H9 (cell line): ENCODE measurements around the gene PIAS2. TPM values are rescaled to one million over a fixed set of nuclear protein-coding genes. Genes with fewer than 3 reads are reported as not detected.

Experiments used
- DNase-seq: peaks from one replicate; pipeline ENCODE4 v3.0.0-alpha.2; 2017
- H2AFZ ChIP-seq: one replicate; pipeline ENCODE4 v1.6.1; 2013; ENCODE audit warnings: mild to moderate bottlenecking, low read length, control low read depth, moderate library complexity
- H2AK5ac ChIP-seq: 2 replicates; pipeline ENCODE4 v1.6.1; 2013; ENCODE audit warnings: low read length, control low read depth, mixed read lengths; ENCODE audit not compliant: insufficient read length
- H2BK120ac ChIP-seq: one replicate; pipeline ENCODE4 v1.6.1; 2013; ENCODE audit warnings: low read depth, mild to moderate bottlenecking, low read length, control low read depth, inconsistent platforms; ENCODE audit not compliant: poor library complexity, severe bottlenecking
- H2BK12ac ChIP-seq: 2 replicates; pipeline ENCODE4 v1.6.1; 2013; ENCODE audit warnings: low read length, control low read depth, mixed read lengths, low read depth; ENCODE audit not compliant: insufficient read length
- H2BK15ac ChIP-seq: 2 replicates; pipeline ENCODE4 v1.6.1; 2013; ENCODE audit warnings: low read depth, low read length, control low read depth
- H2BK20ac ChIP-seq: one replicate; pipeline ENCODE4 v1.6.1; 2013; ENCODE audit warnings: low read depth, mild to moderate bottlenecking, low read length, control low read depth, inconsistent platforms; ENCODE audit not compliant: poor library complexity, severe bottlenecking
- H2BK5ac ChIP-seq: 2 replicates; pipeline ENCODE4 v1.6.1; 2013; ENCODE audit warnings: low read length, control low read depth, mixed read lengths; ENCODE audit not compliant: insufficient read length
- H3K14ac ChIP-seq: 2 replicates; pipeline ENCODE4 v1.6.1; 2013; ENCODE audit warnings: low read length, control low read depth; ENCODE audit not compliant: insufficient read depth
- H3K18ac ChIP-seq: 2 replicates; pipeline ENCODE4 v1.6.1; 2013; ENCODE audit warnings: low read depth, mild to moderate bottlenecking, mixed read lengths, low read length, control low read depth; ENCODE audit not compliant: insufficient read length
- H3K23ac ChIP-seq: 2 replicates; pipeline ENCODE4 v1.6.1; 2013; ENCODE audit warnings: low read length, control low read depth, mixed read lengths, low read depth; ENCODE audit not compliant: insufficient read length
- H3K23me2 ChIP-seq: 2 replicates; pipeline ENCODE4 v1.6.1; 2013; ENCODE audit warnings: low read depth, mild to moderate bottlenecking, mixed read lengths, low read length, control low read depth; ENCODE audit not compliant: insufficient read length, poor library complexity, severe bottlenecking
- H3K27ac ChIP-seq: 2 replicates; pipeline ENCODE4 v1.5.1; 2013; ENCODE audit warnings: low read length, control low read depth, mixed read lengths, low read depth; ENCODE audit not compliant: insufficient read length
- H3K27me3 ChIP-seq: 2 replicates; pipeline ENCODE4 v1.6.1; 2013; ENCODE audit warnings: low read length, control low read depth, inconsistent platforms; ENCODE audit not compliant: insufficient read depth
- H3K4ac ChIP-seq: 2 replicates; pipeline ENCODE4 v1.6.1; 2013; ENCODE audit warnings: low read depth, mild to moderate bottlenecking, control low read depth, inconsistent platforms, low read length, moderate library complexity
- H3K4me1 ChIP-seq: 2 replicates; pipeline ENCODE4 v1.6.1; 2013; ENCODE audit warnings: low read length, control low read depth, inconsistent platforms; ENCODE audit not compliant: insufficient read depth
- H3K4me2 ChIP-seq: 2 replicates; pipeline ENCODE4 v1.6.1; 2013; ENCODE audit warnings: low read length, control low read depth, mixed read lengths; ENCODE audit not compliant: insufficient read length, insufficient read depth
- H3K56ac ChIP-seq: 2 replicates; pipeline ENCODE4 v1.6.1; 2013; ENCODE audit warnings: low read depth, mild to moderate bottlenecking, mixed read lengths, low read length, control low read depth; ENCODE audit not compliant: insufficient read length
- H3K79me1 ChIP-seq: 2 replicates; pipeline ENCODE4 v1.6.1; 2013; ENCODE audit warnings: low read depth, mild to moderate bottlenecking, moderate library complexity, low read length, control low read depth, inconsistent platforms; ENCODE audit not compliant: insufficient read depth, poor library complexity, severe bottlenecking
- H3K79me2 ChIP-seq: 2 replicates; pipeline ENCODE4 v1.6.1; 2013; ENCODE audit warnings: low read length, control low read depth, inconsistent platforms; ENCODE audit not compliant: insufficient read depth
- H3K9ac ChIP-seq: 2 replicates; pipeline ENCODE4 v1.6.1; 2013; ENCODE audit warnings: low read length, control low read depth, mixed read lengths; ENCODE audit not compliant: insufficient read length; ENCODE audit errors: extremely low read depth
- H3K9me3 ChIP-seq: one replicate; pipeline ENCODE4 v1.6.1; 2013; ENCODE audit warnings: low read depth, low read length, inconsistent platforms; ENCODE audit not compliant: control insufficient read depth
- H3T11ph ChIP-seq: one replicate; pipeline ENCODE4 v1.6.1; 2013; ENCODE audit warnings: mild to moderate bottlenecking, low read length, control low read depth, inconsistent platforms
- H4K20me1 ChIP-seq: one replicate; pipeline ENCODE4 v1.6.1; 2013; ENCODE audit not compliant: control insufficient read depth, insufficient read length, insufficient read depth
- H4K5ac ChIP-seq: 2 replicates; pipeline ENCODE4 v1.6.1; 2013; ENCODE audit warnings: low read depth, mild to moderate bottlenecking, mixed read lengths, low read length, control low read depth; ENCODE audit not compliant: insufficient read length
- H4K8ac ChIP-seq: replicated peaks from 2 replicates; pipeline ENCODE4 v1.6.1; 2013; ENCODE audit warnings: low read length, control low read depth, mixed read lengths, low read depth; ENCODE audit not compliant: insufficient read length
- H4K91ac ChIP-seq: 2 replicates; pipeline ENCODE4 v1.6.1; 2013; ENCODE audit warnings: low read depth, mild to moderate bottlenecking, moderate library complexity, mixed read lengths, low read length, control low read depth; ENCODE audit not compliant: insufficient read length
- H3K27ac Mint-ChIP-seq, 3 experiments: 2 replicates in 2 of 3; 3 replicates in 1 of 3; pipeline ENCODE4 v1.8.0; 2020 to 2021; ENCODE audit warnings: mixed read lengths in 3 of 3, mild to moderate bottlenecking in 1 of 3, moderate library complexity in 1 of 3
- H3K27me3 Mint-ChIP-seq: 2 replicates; pipeline ENCODE4 v1.8.0; 2021; ENCODE audit warnings: low read depth, mild to moderate bottlenecking, moderate library complexity, mixed read lengths
- H3K36me3 Mint-ChIP-seq, 3 experiments: 2 replicates in 2 of 3; 3 replicates in 1 of 3; pipeline ENCODE4 v1.8.0; 2020 to 2021; ENCODE audit warnings: low read depth in 3 of 3, mixed read lengths in 3 of 3; ENCODE audit not compliant: insufficient read depth in 1 of 3
- H3K4me1 Mint-ChIP-seq, 2 experiments: 2 replicates each; pipeline ENCODE4 v1.8.0; 2020; ENCODE audit warnings: mixed read lengths in 2 of 2
- H3K4me3 Mint-ChIP-seq, 2 experiments: 2 replicates in 1 of 2; 3 replicates in 1 of 2; pipeline ENCODE4 v1.8.0; 2020 to 2021; ENCODE audit warnings: mild to moderate bottlenecking in 2 of 2, mixed read lengths in 2 of 2, moderate library complexity in 1 of 2
- H3K9me3 Mint-ChIP-seq, 2 experiments: 2 replicates in 1 of 2; 3 replicates in 1 of 2; pipeline ENCODE4 v1.8.0; 2020; ENCODE audit warnings: mild to moderate bottlenecking in 2 of 2, mixed read lengths in 2 of 2, moderate library complexity in 1 of 2
- CTCF ChIP-seq: fragments of 200-600 bp; sonication (generic); conservative IDR thresholded peaks from 3 replicates; pipeline ENCODE4 v1.8.0; 2021; ENCODE audit warnings: antibody characterized with exemption, mild to moderate bottlenecking
- WGBS: extraction: QIAGEN DNeasy Blood & Tissue Kit; methylation state at CpG from one replicate; pipeline ENCODE4 v1.1.7; 2013; ENCODE audit warnings: missing lambda C conversion rate, low lambda C conversion rate, mixed read lengths; ENCODE audit not compliant: insufficient read length; ENCODE audit errors: extremely low coverage; 5-methylcytosine and 5-hydroxymethylcytosine counted together
- total RNA-seq: library from RNA; stranded (reverse); gene quantifications from 2 replicates; pipeline ENCODE4 v1.2.1, GENCODE V29; 2021

The PIAS2 gene
- total RNA-seq, 1 experiment from 2014 or later, result 58.4 TPM

GRCh38 chr18:46942646-46943045, 25.3 kb upstream of the PIAS2 start:
- Histone ChIP-seq H4K5ac (no peak overlapping the region), H3K18ac (no peak overlapping the region), H3K27me3 (no peaks in the 10 kb centered on the region), H2BK120ac (no peak overlapping the region), H3K14ac (no peak overlapping the region), H2BK20ac (no peak overlapping the region), H2AFZ (no peak overlapping the region), H3K4me1 (peaks cover 5% of the 10 kb centered on the region; the same call in 1 of the 2 replicates), H4K91ac (no peak overlapping the region), H2BK5ac (no peak overlapping the region), H3K23me2 (peaks cover 4% of the 10 kb centered on the region), H4K20me1 (no peaks in the 10 kb centered on the region), H4K8ac (no peak overlapping the region), H3T11ph (no peak overlapping the region), H2BK15ac (no peak overlapping the region), H3K56ac (no peak overlapping the region), H2AK5ac (no peak overlapping the region), H3K79me1 (no peaks in the 10 kb centered on the region), H2BK12ac (no peak overlapping the region), H3K4me2 (no peak overlapping the region), H3K79me2 (no peaks in the 10 kb centered on the region), H3K27ac (no peak overlapping the region), H3K9ac (no peak overlapping the region), H3K9me3 (no peaks in the 10 kb centered on the region), H3K4ac (no peak overlapping the region), H3K23ac (no peak overlapping the region)
- Mint-ChIP-seq H3K27ac (no peak overlapping the region), H3K4me3 (no peak overlapping the region), H3K4me1 (peaks cover 16 to 17% of the 10 kb centered on the region in 2 experiments), H3K36me3 (no peaks in the 10 kb centered on the region; a peak in 1 of 7 replicates), H3K27me3 (no peaks in the 10 kb centered on the region), H3K9me3 (no peaks in the 10 kb centered on the region)
- TF ChIP-seq CTCF, result no peak
- no CpG with 5 or more reads among the region's 2 CpGs for WGBS
- no peak for DNase-seq
